GM23338 (cell line): Measurements from ENCODE around the gene CRYGB.

Source experiments
- CREB1 ChIP-seq: fragments of 250-450 bp; sonication (Bioruptor Pico); IDR thresholded peaks from 2 replicates; pipeline ENCODE4 v1.5.0; 2020; ENCODE audit warnings: low read depth, mild to moderate bottlenecking, moderate library complexity
- CTCF ChIP-seq, 2 experiments: fragments of 200-600 bp in 1 of 2; sonication (generic) in 1 of 2; conservative IDR thresholded peaks; 2 replicates each; pipeline versions ENCODE4 v1.5.1 to v1.6.1; 2016 to 2017; ENCODE audit warnings: antibody characterized with exemption in 2 of 2, low read depth in 2 of 2, mild to moderate bottlenecking in 2 of 2, moderate library complexity in 1 of 2
- NANOG ChIP-seq: IDR thresholded peaks from 2 replicates; pipeline ENCODE4 v1.6.1; 2016; ENCODE audit warnings: antibody characterized with exemption, borderline replicate concordance
- POLR2AphosphoS5 ChIP-seq: IDR thresholded peaks from 2 replicates; pipeline ENCODE4 v1.6.1; 2016; ENCODE audit warnings: antibody characterized with exemption, low read depth
- ZNF114 ChIP-seq: fragments of 250-450 bp; sonication (Bioruptor Pico); IDR thresholded peaks from 2 replicates; pipeline ENCODE4 v1.5.0; 2020; ENCODE audit warnings: mild to moderate bottlenecking, moderate library complexity

- TF ChIP-seq POLR2AphosphoS5 (no peak), ZNF114 (CRISPR knock-in tag) (no peak), NANOG (no peak), CTCF (conservative IDR thresholded peaks at IDR 0.05; ENCODE audit: low read depth in 2 of 2) (no peak), CREB1 (CRISPR knock-in tag) (no peak)
Observed at GRCh38 chr2:208186465-208186864, 40.5 kb upstream of the CRYGB start.
